Measurements from ENCODE around the gene XXYLT1.

XXYLT1 gene

GRCh38 chr3:195077611-195078540, 193.1 kb downstream of the XXYLT1 start:
- DNase-seq (ENCODE audit: low read depth in 2 of 2): no peak

GRCh38 chr3:195076981-195077610, 193.9 kb downstream of the XXYLT1 start:
- no peak for DNase-seq (ENCODE audit: low read depth in 2 of 2)

GRCh38 chr3:195075941-195076875, 194.8 kb downstream of the XXYLT1 start:
- DNase-seq (ENCODE audit: low read depth in 2 of 2): no peak

- no peak for DNase-seq (ENCODE audit: low read depth in 2 of 2)
Measured at GRCh38 chr3:195075199-195075940, 195.6 kb downstream of the XXYLT1 start.

GRCh38 chr3:195073866-195074860, 196.8 kb downstream of the XXYLT1 start:
- no peak for DNase-seq (ENCODE audit: low read depth in 2 of 2)

- DNase-seq (ENCODE audit: low read depth in 2 of 2): no peak
Measured at GRCh38 chr3:195072916-195073564, 197.9 kb downstream of the XXYLT1 start.

GRCh38 chr3:195071916-195072820, 198.8 kb downstream of the XXYLT1 start:
- no peak for DNase-seq (ENCODE audit: low read depth in 2 of 2)

- no peak for DNase-seq (ENCODE audit: low read depth in 2 of 2)
Measured at GRCh38 chr3:195071011-195071728, 199.8 kb downstream of the XXYLT1 start.

- no peak for DNase-seq (ENCODE audit: low read depth in 2 of 2)
Measured at GRCh38 chr3:195070336-195070735, 200.6 kb downstream of the XXYLT1 start.

GRCh38 chr3:195069501-195070251, 201.3 kb downstream of the XXYLT1 start:
- no peak for DNase-seq (ENCODE audit: low read depth in 2 of 2)

GRCh38 chr3:195068084-195069080, 202.6 kb downstream of the XXYLT1 start:
- no peak for DNase-seq (ENCODE audit: low read depth in 2 of 2)

GRCh38 chr3:195066441-195066841, 204.5 kb downstream of the XXYLT1 start:
- no peak for DNase-seq (ENCODE audit: low read depth in 2 of 2)

GRCh38 chr3:195065864-195066185, 205.1 kb downstream of the XXYLT1 start:
- DNase-seq (ENCODE audit: low read depth in 2 of 2): no peak

- no peak for DNase-seq (ENCODE audit: low read depth in 2 of 2)
Measured at GRCh38 chr3:195065142-195065863, 205.7 kb downstream of the XXYLT1 start.

GRCh38 chr3:195064300-195064931, 206.5 kb downstream of the XXYLT1 start:
- no peak for DNase-seq (ENCODE audit: low read depth in 2 of 2)

Measured in stimulated activated CD4-positive, alpha-beta T cell treated with anti-CD3 and anti-CD28 coated beads, Interleukin-15, amount 100 ng/mL, for 48 hours (primary cell).